HepG2 (cell line): ENCODE results near the gene BAG5. TPM values are rescaled to one million over a fixed set of nuclear protein-coding genes. Genes with fewer than 3 reads are reported as not detected.

Experiments
- BCL3 ChIP-seq: sonication (generic); formaldehyde crosslinking; IDR thresholded peaks from 2 replicates; pipeline ENCODE4 v1.5.1; 2020; ENCODE audit warnings: mild to moderate bottlenecking, missing genetic modification reagents, moderate library complexity
- DNMT1 ChIP-seq: sonication (generic); formaldehyde crosslinking; IDR thresholded peaks from 2 replicates; pipeline ENCODE4 v1.5.1; 2020; ENCODE audit warnings: mild to moderate bottlenecking, missing genetic modification reagents
- GATAD2A ChIP-seq: IDR thresholded peaks from 2 replicates; pipeline ENCODE4 v1.6.1; 2016
- GTF3A ChIP-seq: sonication (generic); formaldehyde crosslinking; conservative IDR thresholded peaks from 2 replicates; pipeline ENCODE4 v1.4.0; 2020; ENCODE audit warnings: mild to moderate bottlenecking, missing genetic modification reagents
- KDM6A ChIP-seq: IDR thresholded peaks from 2 replicates; pipeline ENCODE4 v1.6.1; 2016; ENCODE audit warnings: low read depth
- MEIS2 ChIP-seq: sonication (generic); formaldehyde crosslinking; IDR thresholded peaks from 2 replicates; pipeline ENCODE4 v1.9.0; 2021; ENCODE audit warnings: mild to moderate bottlenecking, missing genetic modification reagents
- MIER2 ChIP-seq: IDR thresholded peaks from 2 replicates; pipeline ENCODE4 v1.6.1; 2016; ENCODE audit warnings: missing biosample characterization, missing genetic modification reagents
- MYPOP ChIP-seq: sonication (generic); formaldehyde crosslinking; IDR thresholded peaks from 2 replicates; pipeline ENCODE4 v1.8.1; 2023; ENCODE audit warnings: mild to moderate bottlenecking, moderate library complexity, missing genetic modification reagents
- NFYC ChIP-seq: IDR thresholded peaks from 2 replicates; pipeline ENCODE4 v1.6.1; 2016; ENCODE audit warnings: missing genetic modification reagents, missing compliant biosample characterization
- REST ChIP-seq, 2 experiments: IDR thresholded peaks; 2 replicates each; pipeline ENCODE4 v1.6.1; 2011 to 2012; ENCODE audit warnings: low read length in 2 of 2, borderline replicate concordance in 1 of 2, low read depth in 1 of 2, mild to moderate bottlenecking in 1 of 2, moderate library complexity in 1 of 2
- SMARCC2 ChIP-seq: fragments of 450-650 bp; IDR thresholded peaks from 2 replicates; pipeline ENCODE4 v1.6.1; 2017; ENCODE audit warnings: antibody characterized with exemption, mild to moderate bottlenecking
- SNAPC5 ChIP-seq: sonication (generic); formaldehyde crosslinking; IDR thresholded peaks from 2 replicates; pipeline ENCODE4 v1.8.1; 2023; ENCODE audit warnings: mild to moderate bottlenecking, missing genetic modification reagents, borderline replicate concordance
- ZBTB3 ChIP-seq: sonication (generic); formaldehyde crosslinking; IDR thresholded peaks from 2 replicates; pipeline ENCODE4 v1.4.0; 2020; ENCODE audit warnings: low read depth, mild to moderate bottlenecking, moderate library complexity, missing genetic modification reagents, borderline replicate concordance
- ZFP37 ChIP-seq: sonication (generic); formaldehyde crosslinking; IDR thresholded peaks from 2 replicates; pipeline ENCODE4 v1.4.0; 2020; ENCODE audit warnings: missing genetic modification reagents, borderline replicate concordance
- ZFP82 ChIP-seq: sonication (generic); formaldehyde crosslinking; IDR thresholded peaks from 2 replicates; pipeline ENCODE4 v1.5.1; 2020; ENCODE audit warnings: mild to moderate bottlenecking, missing genetic modification reagents, borderline replicate concordance
- ZFYVE20 ChIP-seq: sonication (generic); formaldehyde crosslinking; IDR thresholded peaks from 2 replicates; pipeline ENCODE4 v1.8.0; 2023; ENCODE audit warnings: low read depth, mild to moderate bottlenecking, moderate library complexity, missing genetic modification reagents, borderline replicate concordance
- ZMYM2 ChIP-seq: sonication (generic); formaldehyde crosslinking; IDR thresholded peaks from 2 replicates; pipeline ENCODE4 v1.8.0; 2022; ENCODE audit warnings: mild to moderate bottlenecking, missing genetic modification reagents
- ZNF205 ChIP-seq: IDR thresholded peaks from 2 replicates; pipeline ENCODE4 v1.6.1; 2018; ENCODE audit warnings: missing biosample characterization, missing genetic modification reagents
- ZNF557 ChIP-seq: sonication (generic); formaldehyde crosslinking; IDR thresholded peaks from 2 replicates; pipeline ENCODE4 v1.4.0; 2020; ENCODE audit warnings: missing genetic modification reagents
- ZNF704 ChIP-seq: sonication (generic); formaldehyde crosslinking; IDR thresholded peaks from 2 replicates; pipeline ENCODE4 v1.8.1; 2023; ENCODE audit warnings: mild to moderate bottlenecking, inconsistent platforms, moderate library complexity, missing genetic modification reagents, borderline replicate concordance
- ZNF773 ChIP-seq: sonication (generic); formaldehyde crosslinking; IDR thresholded peaks from 2 replicates; pipeline ENCODE4 v1.4.0; 2020; ENCODE audit warnings: missing genetic modification reagents, borderline replicate concordance
- polyA plus RNA-seq, 8 experiments: library from polyadenylated mRNA; depleted of rRNA in 3 of 8; stranded (reverse) in 7 of 8; unstranded in 1 of 8; fragments of >200 nt; fragmentation: Illumina TruSeq in 4 of 8; extraction: Trizol in 4 of 8; gene quantifications; 2 replicates each; pipeline versions ENCODE4 v1.2.1 to v1.2.3, GENCODE V29; 2011 to 2016; ENCODE audit warnings: low read depth in 4 of 8, missing spikeins in 1 of 8, mixed read lengths in 1 of 8; ENCODE audit not compliant: insufficient read depth in 1 of 8
- total RNA-seq, 5 experiments: library from RNA; depleted of rRNA; stranded (reverse); fragments of >200 nt; fragmentation: Illumina TruSeq; extraction: Trizol; gene quantifications; 2 replicates each; pipeline ENCODE4 v1.2.3, GENCODE V29; 2016; ENCODE audit warnings: low read depth in 1 of 5

BAG5 gene
- total and polyA plus RNA-seq, 2 of the 13 experiments (the other 11 are each of a cell fraction or from before 2014, with no cell fraction given): 3.5 to 21.0 TPM

GRCh38 chr14:103562429-103563225, at the start of gene BAG5, which contains the start of gene COA8 (continued):
- TF ChIP-seq MYPOP (peak; percentile 34; the same call in 1 of the 2 replicates), ZFP37 (CRISPR knock-in tag) (no peak), ZNF205 (CRISPR knock-in tag) (no peak), DNMT1 (no peak), GATAD2A (CRISPR knock-in tag) (0 out of 2 replicates have a peak, but pooled peaks have one; percentile 11), SNAPC5 (CRISPR knock-in tag) (0 out of 2 replicates have a peak, but pooled peaks have one; percentile 14), REST (IDR thresholded peaks at IDR 0.05; ENCODE audit: borderline replicate concordance in 1 of 2, low read depth in 1 of 2, low read length in 2 of 2) (no peak), ZNF704 (no peak), ZMYM2 (no peak), BCL3 (CRISPR knock-in tag) (no peak; the same call in 1 of the 2 replicates), GTF3A (CRISPR knock-in tag) (no peak), ZFP82 (no peak), SMARCC2 (no peak), NFYC (CRISPR knock-in tag) (no peak), ZNF773 (CRISPR knock-in tag) (peak; percentile 32; the same call in 1 of the 2 replicates), KDM6A (CRISPR knock-in tag) (no peak), MEIS2 (CRISPR knock-in tag) (no peak), ZFYVE20 (no peak), MIER2 (CRISPR knock-in tag) (no peak), ZBTB3 (CRISPR knock-in tag) (no peak), ZNF557 (CRISPR knock-in tag) (no peak)
